Hepatocyte (in vitro differentiated cells): ENCODE measurements around the gene ABCE1. TPM values are rescaled to one million over a fixed set of nuclear protein-coding genes. Genes with fewer than 3 reads are reported as not detected.

Source experiments
- DNase-seq: peaks from one replicate; pipeline ENCODE4 v3.0.0-alpha.2; 2016; ENCODE audit warnings: low spot score
- H2AFZ ChIP-seq: fragments of 200-600 bp; sonication (generic); 2 replicates; pipeline ENCODE4 v1.6.0; 2016; ENCODE audit warnings: antibody characterized with exemption, mild to moderate bottlenecking
- H3K27ac ChIP-seq: fragments of 200-600 bp; sonication (generic); 2 replicates; pipeline ENCODE4 v1.5.1; 2016; ENCODE audit warnings: mild to moderate bottlenecking
- H3K27me3 ChIP-seq: fragments of 200-600 bp; sonication (generic); 2 replicates; pipeline ENCODE4 v1.6.1; 2016
- H3K36me3 ChIP-seq: fragments of 200-600 bp; sonication (generic); replicated peaks from 2 replicates; pipeline ENCODE4 v1.5.1; 2016; ENCODE audit warnings: low read depth; ENCODE audit not compliant: insufficient read depth
- H3K4me1 ChIP-seq: fragments of 200-600 bp; sonication (generic); 2 replicates; pipeline ENCODE4 v1.5.1; 2016; ENCODE audit warnings: mild to moderate bottlenecking, moderate library complexity; ENCODE audit not compliant: insufficient read depth
- H3K4me2 ChIP-seq: fragments of 200-600 bp; sonication (generic); 2 replicates; pipeline ENCODE4 v1.6.0; 2016
- H3K4me3 ChIP-seq: fragments of 200-600 bp; sonication (generic); 2 replicates; pipeline ENCODE4 v1.5.1; 2016; ENCODE audit warnings: mild to moderate bottlenecking
- H3K79me2 ChIP-seq: fragments of 200-600 bp; sonication (generic); 2 replicates; pipeline ENCODE4 v1.6.0; 2017; ENCODE audit warnings: mild to moderate bottlenecking
- H3K9me2 ChIP-seq: fragments of 200-600 bp; sonication (generic); replicated peaks from 2 replicates; pipeline ENCODE4 v1.6.0; 2017; ENCODE audit warnings: mild to moderate bottlenecking; ENCODE audit not compliant: insufficient read depth
- H3K9me3 ChIP-seq: fragments of 200-600 bp; sonication (generic); 2 replicates; pipeline ENCODE4 v1.5.1; 2016; ENCODE audit warnings: low read depth, mild to moderate bottlenecking
- H4K20me1 ChIP-seq: fragments of 200-600 bp; sonication (generic); 2 replicates; pipeline ENCODE4 v1.6.0; 2016; ENCODE audit warnings: mild to moderate bottlenecking; ENCODE audit not compliant: insufficient read depth, poor library complexity, severe bottlenecking
- EZH2 ChIP-seq: fragments of 200-600 bp; sonication (generic); IDR thresholded peaks from 2 replicates; pipeline ENCODE4 v1.6.1; 2016; ENCODE audit warnings: antibody characterized with exemption, mild to moderate bottlenecking, borderline replicate concordance
- EZH2phosphoT487 ChIP-seq: fragments of 200-600 bp; sonication (generic); IDR thresholded peaks from one replicate; pipeline ENCODE4 v1.6.1; 2018; ENCODE audit warnings: antibody characterized with exemption, mild to moderate bottlenecking, low read depth, moderate library complexity; ENCODE audit not compliant: unreplicated experiment, severe bottlenecking
- WGBS: methylation state at CpG from one replicate; pipeline ENCODE4 v1.1.6; 2016; ENCODE audit warnings: low lambda C conversion rate; ENCODE audit errors: missing lambda C conversion rate; 5-methylcytosine and 5-hydroxymethylcytosine counted together
- polyA plus RNA-seq: library from polyadenylated mRNA; unstranded; fragments of >200 nt; fragmentation: Nextera tagmentation; extraction: Ambion mirVana; gene quantifications from 2 replicates; pipeline ENCODE4 v1.2.1, GENCODE V29; 2016
- total RNA-seq: library from RNA; depleted of rRNA; stranded (reverse); fragments of >200 nt; gene quantifications from 2 replicates; pipeline ENCODE4 v1.2.3, GENCODE V29; 2014
- TF ChIP-seq, protein P1 (sequence below): fragments of 200-600 bp; sonication (generic); IDR thresholded peaks from 2 replicates; pipeline ENCODE4 v1.5.1; 2016; ENCODE audit warnings: antibody characterized with exemption, mild to moderate bottlenecking; ENCODE audit not compliant: poor library complexity

ABCE1 gene
- total and polyA plus RNA-seq, 2 experiments from 2014 or later, result 24.3 to 82.4 TPM

DNA sequence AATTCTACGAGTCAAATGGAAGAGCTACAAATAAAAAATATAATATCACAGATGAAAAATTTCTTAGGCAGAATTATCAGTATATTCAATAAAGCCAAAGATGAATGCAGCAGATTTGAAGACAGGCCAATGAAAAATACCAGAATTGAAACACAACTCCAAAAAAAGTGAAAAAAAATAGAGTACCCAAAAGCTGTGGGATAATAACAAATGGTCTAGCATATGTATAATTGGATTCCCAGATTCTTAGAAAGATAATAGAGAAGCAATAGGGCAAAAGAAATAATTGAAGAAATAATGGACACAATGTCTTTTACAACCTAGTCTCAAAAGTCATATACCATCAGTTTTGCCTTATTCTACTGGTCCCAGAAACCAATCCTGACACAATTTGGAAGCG, 4.5 kb upstream of the ABCE1 start:
- no peaks in the 10 kb centered on the region for H3K9me2 ChIP-seq
- H3K27me3 ChIP-seq, result no peaks in the 10 kb centered on the region
- no peak overlapping the region for H3K4me3 ChIP-seq
- peaks cover 12% of the 10 kb centered on the region for H3K9me3 ChIP-seq
- H3K4me2 ChIP-seq, result no peak overlapping the region
- H3K27ac ChIP-seq, result no peak overlapping the region
- no peak for DNase-seq
- TF ChIP-seq, protein P1, sequence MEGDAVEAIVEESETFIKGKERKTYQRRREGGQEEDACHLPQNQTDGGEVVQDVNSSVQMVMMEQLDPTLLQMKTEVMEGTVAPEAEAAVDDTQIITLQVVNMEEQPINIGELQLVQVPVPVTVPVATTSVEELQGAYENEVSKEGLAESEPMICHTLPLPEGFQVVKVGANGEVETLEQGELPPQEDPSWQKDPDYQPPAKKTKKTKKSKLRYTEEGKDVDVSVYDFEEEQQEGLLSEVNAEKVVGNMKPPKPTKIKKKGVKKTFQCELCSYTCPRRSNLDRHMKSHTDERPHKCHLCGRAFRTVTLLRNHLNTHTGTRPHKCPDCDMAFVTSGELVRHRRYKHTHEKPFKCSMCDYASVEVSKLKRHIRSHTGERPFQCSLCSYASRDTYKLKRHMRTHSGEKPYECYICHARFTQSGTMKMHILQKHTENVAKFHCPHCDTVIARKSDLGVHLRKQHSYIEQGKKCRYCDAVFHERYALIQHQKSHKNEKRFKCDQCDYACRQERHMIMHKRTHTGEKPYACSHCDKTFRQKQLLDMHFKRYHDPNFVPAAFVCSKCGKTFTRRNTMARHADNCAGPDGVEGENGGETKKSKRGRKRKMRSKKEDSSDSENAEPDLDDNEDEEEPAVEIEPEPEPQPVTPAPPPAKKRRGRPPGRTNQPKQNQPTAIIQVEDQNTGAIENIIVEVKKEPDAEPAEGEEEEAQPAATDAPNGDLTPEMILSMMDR, result no peak
- TF ChIP-seq EZH2 (no peak), EZH2phosphoT487 (no peak)
- H2AFZ ChIP-seq, result no peak overlapping the region
- H3K4me1 ChIP-seq, result peaks cover 8% of the 10 kb centered on the region
- 100% methylated on average over 2 of the region's 2 CpGs for WGBS
- H3K36me3 ChIP-seq, result no peaks in the 10 kb centered on the region
- H3K79me2 ChIP-seq, result peaks cover 82% of the 10 kb centered on the region
- no peaks in the 10 kb centered on the region for H4K20me1 ChIP-seq

DNA sequence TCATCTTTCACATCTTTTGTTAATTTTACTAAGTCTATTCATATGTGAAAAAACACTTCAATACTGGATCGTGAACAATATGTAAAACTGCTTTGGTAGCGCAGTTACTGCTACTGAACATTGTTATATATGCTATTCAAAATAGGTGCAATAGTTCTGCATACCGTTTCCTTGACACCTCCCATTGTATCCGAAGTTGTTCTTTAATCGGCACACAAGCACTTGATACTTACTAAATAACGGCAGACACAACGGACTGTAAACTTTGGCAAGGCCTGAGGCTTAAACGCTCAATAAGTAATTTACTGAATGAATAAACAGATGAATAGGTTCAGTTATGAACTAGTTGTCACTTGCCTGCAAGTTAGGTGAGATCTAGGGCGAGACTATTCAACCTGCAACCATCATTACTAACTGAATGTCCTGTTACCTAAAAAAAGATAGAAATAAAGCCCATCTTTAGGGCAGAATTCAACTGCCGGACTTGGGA, 735 bp upstream of the ABCE1 start:
- Histone ChIP-seq H2AFZ (peak overlapping the region; percentile 77), H3K4me2 (peak overlapping the region; percentile 85), H3K4me1 (peaks cover 21% of the 10 kb centered on the region), H3K9me3 (peaks cover 12% of the 10 kb centered on the region), H3K27me3 (no peaks in the 10 kb centered on the region), H3K27ac (peak overlapping the region; percentile 97), H4K20me1 (peaks cover 14% of the 10 kb centered on the region), H3K79me2 (peaks cover 90% of the 10 kb centered on the region), H3K9me2 (no peaks in the 10 kb centered on the region), H3K36me3 (no peaks in the 10 kb centered on the region), H3K4me3 (peak overlapping the region; percentile 52)
- 24% methylated on average over 10 of the region's 10 CpGs for WGBS
- TF ChIP-seq, protein P1, result no peak
- TF ChIP-seq EZH2phosphoT487, result no peak
- no peak for TF ChIP-seq EZH2
- no peak for DNase-seq

DNA sequence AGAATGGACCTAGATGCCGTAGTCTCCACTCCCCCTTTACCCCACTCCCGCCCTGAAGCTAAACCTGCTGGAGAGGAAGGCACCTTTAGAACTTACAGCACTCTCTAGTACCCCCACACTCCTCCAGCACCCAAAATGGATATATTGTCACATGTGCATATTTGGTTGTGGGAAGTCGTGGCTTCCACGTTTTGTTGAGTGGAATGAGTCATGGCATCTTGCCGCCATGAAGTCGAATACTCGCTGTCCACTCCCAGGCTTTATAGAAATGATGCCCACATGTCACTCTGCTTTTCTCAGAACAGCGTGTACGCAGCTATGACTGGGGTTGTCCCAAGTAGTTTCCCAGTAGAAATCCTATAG, 545 bp downstream of the ABCE1 start:
- Histone ChIP-seq H3K9me2 (no peaks in the 10 kb centered on the region), H2AFZ (peak overlapping the region; percentile 82), H3K27ac (peak overlapping the region; percentile 97), H3K27me3 (no peaks in the 10 kb centered on the region), H3K4me3 (peak overlapping the region; percentile 66), H3K36me3 (no peaks in the 10 kb centered on the region), H4K20me1 (peaks cover 18% of the 10 kb centered on the region), H3K79me2 (peaks cover 90% of the 10 kb centered on the region), H3K4me2 (peak overlapping the region; percentile 92), H3K9me3 (peaks cover 8% of the 10 kb centered on the region), H3K4me1 (peaks cover 21% of the 10 kb centered on the region)
- peak; percentile 60 for DNase-seq
- no peak for TF ChIP-seq EZH2
- no peak for TF ChIP-seq EZH2phosphoT487
- TF ChIP-seq, protein P1, result no peak
- WGBS, result 2% methylated on average over 9 of the region's 9 CpGs
